ENCODE results near the gene DUS3L.
"Not testable (repeated sequence)": the region's sequence is repeated elsewhere in the genome, so short reads cannot be mapped to it uniquely, and the experiment has no call there.

DUS3L gene

GRCh38 chr19:5785423-5785822 is 5.5 kb downstream of the DUS3L start:
- Histone ChIP-seq H3K79me2 (ENCODE audit: low read length) (peaks cover 16% of the 10 kb centered on the region), H3K4me3 (ENCODE audit: low read length) (no peak overlapping the region), H3K36me3 (replicated peaks; ENCODE audit: low read depth, low read length) (peaks cover 56% of the 10 kb centered on the region), H3K27ac (ENCODE audit: low read length) (no peak overlapping the region), H3K4me1 (ENCODE audit: low read length) (peaks cover 6% of the 10 kb centered on the region), H3K4me2 (ENCODE audit: low read length) (no peak overlapping the region), H2AFZ (ENCODE audit: low read depth, low read length) (no peak overlapping the region), H3K9me3 (ENCODE audit: insufficient read depth, low read length) (no peaks in the 10 kb centered on the region), H3K9ac (ENCODE audit: low read length) (no peak overlapping the region), H3K27me3 (ENCODE audit: low read depth, low read length) (no peaks in the 10 kb centered on the region), H4K20me1 (ENCODE audit: insufficient read depth, low read length) (0 out of 2 replicates have a peak, but pooled peaks cover 3% of the 10 kb centered on the region)
- TF ChIP-seq CTCF (IDR thresholded peaks at IDR 0.05; ENCODE audit: low read depth, low read length), result no peak
- no peak for TF ChIP-seq EZH2phosphoT487 (IDR thresholded peaks at IDR 0.05; ENCODE audit: low read depth)

- H2AFZ ChIP-seq (ENCODE audit: low read depth, low read length), result no peak within 1 kb of the TSS
- H3K79me2 ChIP-seq (ENCODE audit: low read length), result peaks cover 8% of the 10 kb centered on the region
- no peak within 1 kb of the TSS for H3K4me2 ChIP-seq (ENCODE audit: low read length)
- H3K4me3 ChIP-seq (ENCODE audit: low read length), result no peak within 1 kb of the TSS
- TF ChIP-seq EZH2phosphoT487 (IDR thresholded peaks at IDR 0.05; ENCODE audit: low read depth), result no peak
- TF ChIP-seq CTCF (IDR thresholded peaks at IDR 0.05; ENCODE audit: low read depth, low read length), result no peak
- H3K4me1 ChIP-seq (ENCODE audit: low read length), result peaks cover under 1% of the 10 kb centered on the region; the same call in 1 of the 2 replicates
- no peak within 1 kb of the TSS for H3K27ac ChIP-seq (ENCODE audit: low read length)
- H3K36me3 ChIP-seq (replicated peaks; ENCODE audit: low read depth, low read length), result peaks cover 52% of the 10 kb centered on the region
- H3K9me3 ChIP-seq (ENCODE audit: insufficient read depth, low read length), result no peaks in the 10 kb centered on the region
- no peaks in the 10 kb centered on the region for H4K20me1 ChIP-seq (ENCODE audit: insufficient read depth, low read length)
- no peaks in the 10 kb centered on the region for H3K27me3 ChIP-seq (ENCODE audit: low read depth, low read length)
- H3K9ac ChIP-seq (ENCODE audit: low read length), result no peak within 1 kb of the TSS
Observed at GRCh38 chr19:5784581-5785147, 6.3 kb downstream of the DUS3L start, which contains the start of gene PRR22. TSS of gene PRR22 (minus strand) at chr19:5784746. CDS start at chr19:5784660, 86 bp downstream.

- TF ChIP-seq EZH2phosphoT487 (IDR thresholded peaks at IDR 0.05; ENCODE audit: low read depth), result no peak
- TF ChIP-seq CTCF (IDR thresholded peaks at IDR 0.05; ENCODE audit: low read depth, low read length), result no peak
- Histone ChIP-seq H3K9ac (ENCODE audit: low read length) (no peak overlapping the region), H3K79me2 (ENCODE audit: low read length) (no peaks in the 10 kb centered on the region), H4K20me1 (ENCODE audit: insufficient read depth, low read length) (no peaks in the 10 kb centered on the region), H3K4me1 (ENCODE audit: low read length) (no peaks in the 10 kb centered on the region), H3K4me2 (ENCODE audit: low read length) (no peak overlapping the region), H2AFZ (ENCODE audit: low read depth, low read length) (no peak overlapping the region), H3K27me3 (ENCODE audit: low read depth, low read length) (no peaks in the 10 kb centered on the region), H3K27ac (ENCODE audit: low read length) (no peak overlapping the region), H3K36me3 (replicated peaks; ENCODE audit: low read depth, low read length) (peaks cover 41% of the 10 kb centered on the region), H3K4me3 (ENCODE audit: low read length) (no peak overlapping the region), H3K9me3 (ENCODE audit: insufficient read depth, low read length) (no peaks in the 10 kb centered on the region)
Observed at GRCh38 chr19:5782945-5783919, 7.7 kb downstream of the DUS3L start.

GRCh38 chr19:5782322-5782721 is 8.6 kb downstream of the DUS3L start:
- peaks cover 34% of the 10 kb centered on the region for H3K36me3 ChIP-seq (replicated peaks; ENCODE audit: low read depth, low read length)
- H3K4me1 ChIP-seq (ENCODE audit: low read length), result no peaks in the 10 kb centered on the region
- no peaks in the 10 kb centered on the region for H3K27me3 ChIP-seq (ENCODE audit: low read depth, low read length)
- no peak overlapping the region for H3K27ac ChIP-seq (ENCODE audit: low read length)
- H2AFZ ChIP-seq (ENCODE audit: low read depth, low read length), result no peak overlapping the region
- no peak overlapping the region for H3K4me2 ChIP-seq (ENCODE audit: low read length)
- no peak overlapping the region for H3K9ac ChIP-seq (ENCODE audit: low read length)
- no peaks in the 10 kb centered on the region for H3K79me2 ChIP-seq (ENCODE audit: low read length)
- H3K9me3 ChIP-seq (ENCODE audit: insufficient read depth, low read length), result no peaks in the 10 kb centered on the region
- H4K20me1 ChIP-seq (ENCODE audit: insufficient read depth, low read length), result no peaks in the 10 kb centered on the region
- H3K4me3 ChIP-seq (ENCODE audit: low read length), result no peak overlapping the region
- no peak for TF ChIP-seq EZH2phosphoT487 (IDR thresholded peaks at IDR 0.05; ENCODE audit: low read depth)
- TF ChIP-seq CTCF (IDR thresholded peaks at IDR 0.05; ENCODE audit: low read depth, low read length), result no peak

- not testable (repeated sequence) for H3K9ac ChIP-seq (ENCODE audit: low read length); H3K27me3 ChIP-seq (ENCODE audit: low read depth, low read length); H3K27ac ChIP-seq (ENCODE audit: low read length); H3K4me2 ChIP-seq (ENCODE audit: low read length); H2AFZ ChIP-seq (ENCODE audit: low read depth, low read length); H3K4me1 ChIP-seq (ENCODE audit: low read length); H3K9me3 ChIP-seq (ENCODE audit: insufficient read depth, low read length); H4K20me1 ChIP-seq (ENCODE audit: insufficient read depth, low read length); H3K4me3 ChIP-seq (ENCODE audit: low read length); H3K79me2 ChIP-seq (ENCODE audit: low read length)
- peaks cover 20% of the 10 kb centered on the region for H3K36me3 ChIP-seq (replicated peaks; ENCODE audit: low read depth, low read length)
Observed at GRCh38 chr19:5780916-5781315, 10.0 kb downstream of the DUS3L start.

All from OCI-LY3 (cell line).